MM.1S (cell line): ENCODE measurements around the gene AUTS2.
A peak's percentile ranks its signal among the peaks of the same experiment; 100 is the strongest.

ENCODE experiments used
- DNase-seq: peaks from one replicate; pipeline ENCODE4 v3.0.0-alpha.2; 2015
- H2AFZ ChIP-seq: fragments of 300-600 bp; sonication (generic); 2 replicates; pipeline ENCODE4 v1.6.0; 2016; ENCODE audit warnings: antibody characterized with exemption, low read length
- H3F3A ChIP-seq: fragments of 300-600 bp; sonication (generic); 2 replicates; pipeline ENCODE4 v1.6.1; 2016; ENCODE audit warnings: mild to moderate bottlenecking, antibody characterized with exemption, low read length, moderate library complexity, mixed read lengths; ENCODE audit not compliant: insufficient read depth
- H3K27ac ChIP-seq: fragments of 300-600 bp; sonication (generic); 2 replicates; pipeline ENCODE4 v1.5.1; 2016; ENCODE audit warnings: mild to moderate bottlenecking, low read length
- H3K27me3 ChIP-seq: fragments of 300-600 bp; sonication (generic); replicated peaks from 2 replicates; pipeline ENCODE4 v1.6.0; 2016; ENCODE audit warnings: low read length; ENCODE audit not compliant: insufficient read depth
- H3K36me3 ChIP-seq: fragments of 300-600 bp; sonication (generic); replicated peaks from 2 replicates; pipeline ENCODE4 v1.6.1; 2016; ENCODE audit warnings: mild to moderate bottlenecking, low read length, mixed read lengths; ENCODE audit not compliant: insufficient read depth
- H3K4me1 ChIP-seq: fragments of 300-600 bp; sonication (generic); 2 replicates; pipeline ENCODE4 v1.6.1; 2016; ENCODE audit warnings: low read length, mixed read lengths
- H3K4me2 ChIP-seq: fragments of 300-600 bp; sonication (generic); 2 replicates; pipeline ENCODE4 v1.6.0; 2016; ENCODE audit warnings: low read depth, low read length
- H3K4me3 ChIP-seq: fragments of 300-600 bp; sonication (generic); 2 replicates; pipeline ENCODE4 v1.5.1; 2016; ENCODE audit warnings: low read length, mixed read lengths
- H3K79me2 ChIP-seq: fragments of 300-600 bp; sonication (generic); 2 replicates; pipeline ENCODE4 v1.6.1; 2016; ENCODE audit warnings: mixed run types, low read length, mixed read lengths
- H3K9ac ChIP-seq: fragments of 300-600 bp; sonication (generic); 2 replicates; pipeline ENCODE4 v1.6.1; 2016; ENCODE audit warnings: low read length, mixed read lengths
- H3K9me2 ChIP-seq: fragments of 300-600 bp; sonication (generic); replicated peaks from 2 replicates; pipeline ENCODE4 v1.6.1; 2016; ENCODE audit warnings: mild to moderate bottlenecking, low read length, mixed read lengths; ENCODE audit not compliant: insufficient read depth
- H3K9me3 ChIP-seq: fragments of 300-600 bp; sonication (generic); replicated peaks from 2 replicates; pipeline ENCODE4 v1.6.1; 2016; ENCODE audit warnings: mild to moderate bottlenecking, low read length, mixed read lengths; ENCODE audit not compliant: insufficient read depth
- H4K20me1 ChIP-seq: fragments of 300-600 bp; sonication (generic); 2 replicates; pipeline ENCODE4 v1.6.1; 2016; ENCODE audit warnings: mild to moderate bottlenecking, low read length, moderate library complexity, mixed read lengths; ENCODE audit not compliant: insufficient read depth
- CTCF ChIP-seq: fragments of 300-600 bp; sonication (generic); IDR thresholded peaks from 2 replicates; pipeline ENCODE4 v1.5.1; 2016; ENCODE audit warnings: antibody characterized with exemption, low read length, mixed read lengths
- EZH2 ChIP-seq: fragments of 300-600 bp; sonication (generic); optimal IDR thresholded peaks from 2 replicates; pipeline ENCODE3; 2017; ENCODE audit warnings: low read depth, mild to moderate bottlenecking, antibody characterized with exemption, low read length, mixed read lengths
- EZH2phosphoT487 ChIP-seq: fragments of 300-600 bp; sonication (generic); IDR thresholded peaks from 2 replicates; pipeline ENCODE4 v1.6.1; 2018; ENCODE audit warnings: antibody characterized with exemption, low read length

The AUTS2 gene

GRCh38 chr7:69619635-69620034, 21.4 kb downstream of the AUTS2 start:
- no peaks in the 10 kb centered on the region for H3K9me2 ChIP-seq
- H3K4me1 ChIP-seq = no peaks in the 10 kb centered on the region
- TF ChIP-seq EZH2phosphoT487 (no peak), EZH2 (no peak), CTCF (no peak)
- H3K27ac ChIP-seq = no peak overlapping the region
- no peaks in the 10 kb centered on the region for H3F3A ChIP-seq
- no peaks in the 10 kb centered on the region for H3K27me3 ChIP-seq
- H3K9ac ChIP-seq = no peak overlapping the region
- H2AFZ ChIP-seq = no peak overlapping the region
- no peaks in the 10 kb centered on the region for H4K20me1 ChIP-seq
- DNase-seq = no peak
- H3K4me2 ChIP-seq = no peak overlapping the region
- no peaks in the 10 kb centered on the region for H3K9me3 ChIP-seq
- H3K36me3 ChIP-seq = no peaks in the 10 kb centered on the region
- H3K79me2 ChIP-seq = no peaks in the 10 kb centered on the region
- no peak overlapping the region for H3K4me3 ChIP-seq

GRCh38 chr7:69620063-69620462, 21.8 kb downstream of the AUTS2 start:
- Histone ChIP-seq H3K9me3 (no peaks in the 10 kb centered on the region), H2AFZ (no peak overlapping the region), H3K36me3 (no peaks in the 10 kb centered on the region), H3K27ac (no peak overlapping the region), H3K9me2 (no peaks in the 10 kb centered on the region), H4K20me1 (no peaks in the 10 kb centered on the region), H3K9ac (no peak overlapping the region), H3K27me3 (no peaks in the 10 kb centered on the region), H3K4me2 (no peak overlapping the region), H3K79me2 (no peaks in the 10 kb centered on the region), H3K4me1 (no peaks in the 10 kb centered on the region), H3F3A (no peaks in the 10 kb centered on the region), H3K4me3 (no peak overlapping the region)
- peak; percentile 13 for DNase-seq
- TF ChIP-seq EZH2phosphoT487 (no peak), CTCF (no peak), EZH2 (no peak)

GRCh38 chr7:69620650-69621049, 22.4 kb downstream of the AUTS2 start:
- Histone ChIP-seq H3F3A (no peaks in the 10 kb centered on the region), H2AFZ (no peak overlapping the region), H3K4me3 (no peak overlapping the region), H3K9ac (no peak overlapping the region), H4K20me1 (no peaks in the 10 kb centered on the region), H3K27me3 (no peaks in the 10 kb centered on the region), H3K27ac (no peak overlapping the region), H3K9me3 (no peaks in the 10 kb centered on the region), H3K36me3 (no peaks in the 10 kb centered on the region), H3K79me2 (no peaks in the 10 kb centered on the region), H3K4me1 (no peaks in the 10 kb centered on the region), H3K4me2 (no peak overlapping the region), H3K9me2 (no peaks in the 10 kb centered on the region)
- TF ChIP-seq EZH2phosphoT487 (no peak), EZH2 (no peak), CTCF (no peak)
- no peak for DNase-seq
